GM21360 (cell line): Measurements from ENCODE around the gene PRR18.
A peak's percentile ranks its signal among the peaks of the same experiment; 100 is the strongest.
"Not testable (repeated sequence)": the region's sequence is repeated elsewhere in the genome, so short reads cannot be mapped to it uniquely, and the experiment has no call there.

Source experiments
- ATAC-seq: cut with Tn5 transposase; IDR thresholded peaks from one replicate; pipeline ENCODE4 v1.9.1; 2021; ENCODE audit warnings: mild to moderate bottlenecking, moderate library complexity; ENCODE audit not compliant: unreplicated experiment

The PRR18 gene

GRCh38 chr6:166308033-166308768 lies at the start of gene PRR18:
TSS of gene PRR18 (minus strand) at chr6:166308392. CDS start at chr6:166308142, 250 bp downstream.
- peak; percentile 59 for ATAC-seq

GRCh38 chr6:166355552-166355951 lies 47.4 kb upstream of the PRR18 start:
- no peak for ATAC-seq

- ATAC-seq, result no peak
Measured at GRCh38 chr6:166354965-166355364, 46.8 kb upstream of the PRR18 start.

DNA sequence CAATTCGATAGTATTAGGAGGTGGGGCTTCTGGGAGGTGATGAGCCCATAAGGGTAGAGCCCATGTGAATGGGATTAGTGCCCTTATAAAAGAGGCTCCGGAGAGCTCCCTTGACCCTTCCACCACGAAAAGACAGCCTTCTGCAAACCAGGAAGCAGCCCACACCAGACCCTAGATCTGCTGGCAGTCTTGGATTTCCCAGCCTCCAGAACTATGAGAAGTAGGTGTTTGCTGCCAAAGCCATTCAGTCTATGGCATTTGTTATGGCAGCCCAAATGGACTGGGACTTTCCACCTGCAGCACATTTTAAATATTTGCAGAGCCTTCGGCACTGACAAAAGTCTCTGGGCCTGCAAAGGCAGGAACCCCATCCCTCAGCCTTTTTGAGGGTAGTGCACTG lies 46.0 kb upstream of the PRR18 start:
- no peak for ATAC-seq

GRCh38 chr6:166353507-166353906 lies 45.3 kb upstream of the PRR18 start:
- ATAC-seq, result no peak

DNA sequence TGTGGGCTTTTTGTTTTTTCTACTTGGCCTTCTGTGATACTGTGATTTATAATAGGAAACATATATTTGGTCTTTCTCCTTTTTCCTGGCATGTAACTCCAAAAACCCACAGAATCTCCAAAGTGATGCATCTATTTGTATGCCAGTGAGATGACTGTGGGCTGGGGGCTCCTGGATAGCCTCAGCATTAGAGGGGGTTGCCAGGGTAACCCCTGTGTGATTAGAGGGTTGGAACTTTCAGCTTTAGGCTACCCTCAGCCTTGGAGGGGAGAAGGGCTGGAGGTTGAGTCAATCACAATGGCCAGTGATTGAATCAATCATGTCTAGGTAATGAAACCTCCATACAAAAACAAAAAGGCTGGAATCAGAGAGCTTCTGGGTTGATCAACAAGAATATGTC lies 44.7 kb upstream of the PRR18 start:
- ATAC-seq, result no peak

DNA sequence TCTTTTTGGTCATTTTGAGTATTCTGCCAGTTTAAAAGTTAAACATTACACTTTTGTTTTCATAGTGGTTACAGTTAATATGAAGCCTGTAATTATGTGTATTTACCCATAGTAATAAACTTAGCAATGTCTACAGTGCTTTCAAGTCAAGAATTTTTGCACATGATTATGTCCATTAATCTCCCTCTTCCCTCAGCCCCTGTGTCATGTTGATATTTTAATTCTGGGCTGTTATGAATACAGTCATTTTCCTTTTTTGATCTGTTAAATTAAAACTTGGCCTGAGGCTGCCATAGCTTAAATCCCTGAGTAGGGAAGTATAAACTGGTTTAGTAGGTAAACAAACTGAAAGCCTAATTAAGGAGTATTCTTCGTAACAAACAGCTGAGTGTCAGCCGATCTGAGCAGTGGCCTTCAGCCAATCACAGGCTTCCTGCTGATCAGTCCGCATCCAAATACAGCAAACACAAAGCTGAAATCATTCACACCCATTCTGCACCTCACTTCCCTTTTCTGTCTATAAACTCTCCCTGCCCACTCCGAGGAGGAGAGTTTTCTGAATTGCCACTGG lies 43.6 kb upstream of the PRR18 start:
- peak; percentile 88 for ATAC-seq

DNA sequence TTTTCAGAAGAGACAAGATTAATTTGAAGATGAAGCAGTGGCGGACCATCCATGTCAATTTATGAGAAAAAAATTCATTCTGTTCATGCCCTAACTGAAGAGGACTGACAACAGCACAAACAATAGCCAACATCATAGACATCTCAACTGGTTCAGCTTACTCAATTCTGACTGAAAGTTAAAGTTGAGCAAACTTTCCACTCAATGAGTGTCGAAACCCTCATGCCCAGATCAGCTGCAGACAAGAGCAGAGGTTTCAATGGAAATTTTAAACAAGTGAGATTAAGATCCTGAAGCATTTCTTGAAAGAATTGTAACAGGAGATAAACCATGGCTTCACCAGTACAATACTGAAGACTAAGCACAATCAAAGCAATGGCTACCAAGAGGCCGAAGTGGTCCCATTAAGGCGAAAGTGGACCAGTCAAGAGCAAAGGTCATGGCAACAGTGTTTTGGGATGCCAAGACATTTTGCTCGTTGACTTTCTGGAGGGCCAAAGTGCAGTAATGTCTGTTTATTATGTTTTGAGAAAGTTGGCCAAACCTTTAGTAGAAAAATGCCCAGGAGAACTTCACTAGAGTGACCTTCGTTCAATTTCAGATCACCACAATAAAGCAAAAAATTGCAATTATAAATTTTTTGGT lies 40.2 kb upstream of the PRR18 start:
- no peak for ATAC-seq

DNA sequence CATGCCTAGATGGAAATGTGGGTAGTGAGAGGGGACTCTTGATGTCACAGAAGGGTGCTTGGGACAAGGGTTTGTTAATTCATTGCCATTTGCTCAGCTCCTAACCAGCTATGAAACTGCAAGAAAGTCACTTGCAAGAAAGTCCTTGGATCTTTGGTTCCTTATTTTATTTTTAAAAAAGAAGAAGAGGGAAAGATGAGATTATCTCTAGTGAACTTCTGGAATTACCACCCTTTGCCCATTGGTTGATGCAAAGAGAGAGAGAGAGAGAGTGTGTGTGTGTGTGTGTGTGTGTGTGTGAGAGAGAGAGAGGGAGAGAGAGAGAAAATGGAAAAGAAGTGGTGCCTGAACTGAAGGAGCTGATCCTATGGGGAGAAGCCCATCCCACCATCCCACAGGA lies 38.8 kb upstream of the PRR18 start:
- ATAC-seq, result no peak

DNA sequence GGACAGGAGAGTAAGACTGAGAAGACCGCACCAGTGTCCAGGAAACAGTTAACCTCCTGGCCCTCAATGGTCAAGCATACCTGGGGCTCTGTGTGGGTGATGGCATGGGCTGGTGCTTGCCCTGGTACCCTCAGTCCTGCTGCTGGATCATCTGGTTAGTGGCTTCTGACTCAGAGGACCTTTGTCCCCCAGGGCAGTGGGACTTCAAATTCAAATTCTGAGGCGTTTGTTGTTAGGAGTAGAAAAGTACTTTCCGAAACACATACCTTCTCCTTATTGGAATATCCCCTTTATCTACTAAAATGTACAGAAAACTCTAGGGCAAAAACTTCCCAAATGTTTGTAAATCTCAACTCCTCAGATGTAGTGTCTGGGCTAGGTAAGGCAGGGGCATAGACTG lies 38.3 kb upstream of the PRR18 start:
- ATAC-seq, result no peak

- ATAC-seq, result not testable (repeated sequence)
Measured at GRCh38 chr6:166345672-166346071, 37.5 kb upstream of the PRR18 start.

GRCh38 chr6:166344921-166345320 lies 36.7 kb upstream of the PRR18 start:
- ATAC-seq, result not testable (repeated sequence)

DNA sequence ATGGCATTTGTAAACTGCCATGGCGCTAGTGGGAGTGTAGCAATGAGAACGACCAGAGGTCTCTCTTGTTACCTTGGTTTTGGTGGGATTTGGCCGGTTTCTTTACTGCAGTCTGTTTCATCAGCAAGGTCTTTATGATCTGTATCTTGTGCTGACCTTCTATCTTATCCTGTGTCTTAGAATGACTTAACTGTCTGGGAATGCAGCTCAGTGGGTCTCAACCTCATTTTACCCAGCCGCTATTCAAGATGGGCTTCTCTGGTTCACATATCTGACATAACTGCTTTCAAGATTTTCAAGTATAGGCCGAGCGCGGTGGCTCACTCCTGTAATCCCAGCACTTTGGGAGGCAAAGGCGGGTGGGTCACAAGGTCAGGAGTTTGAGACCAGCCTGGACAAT lies 36.0 kb upstream of the PRR18 start:
- no peak for ATAC-seq

GRCh38 chr6:166343150-166343487 lies 34.9 kb upstream of the PRR18 start:
- ATAC-seq, result peak; percentile 28

GRCh38 chr6:166342349-166343149 lies 34.4 kb upstream of the PRR18 start, which contains the start of gene SFT2D1:
TSS of gene SFT2D1 (minus strand) at chr6:166342545. CDS start at chr6:166342481, 64 bp downstream.
- ATAC-seq, result peak; percentile 88

DNA sequence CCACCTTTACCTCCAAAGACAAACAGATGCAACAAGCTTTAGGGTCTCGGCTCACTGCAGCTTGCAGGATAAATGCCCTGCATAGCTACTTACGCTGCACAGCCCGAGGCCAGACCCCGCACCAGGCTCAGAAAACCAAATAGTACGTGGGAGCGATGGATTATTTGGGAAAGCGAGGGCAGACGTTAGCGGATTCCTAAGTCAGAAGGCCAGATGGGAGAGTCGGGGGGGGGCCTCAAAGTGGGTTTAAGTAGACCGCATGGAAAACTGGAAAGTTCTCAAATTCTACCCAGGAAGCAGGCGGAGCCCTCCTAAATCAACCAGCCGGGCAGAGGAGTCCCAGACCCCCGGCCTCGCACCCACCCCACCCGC lies 33.8 kb upstream of the PRR18 start:
- ATAC-seq, result no peak

- no peak for ATAC-seq
Measured at GRCh38 chr6:166341464-166341863, 33.3 kb upstream of the PRR18 start.

DNA sequence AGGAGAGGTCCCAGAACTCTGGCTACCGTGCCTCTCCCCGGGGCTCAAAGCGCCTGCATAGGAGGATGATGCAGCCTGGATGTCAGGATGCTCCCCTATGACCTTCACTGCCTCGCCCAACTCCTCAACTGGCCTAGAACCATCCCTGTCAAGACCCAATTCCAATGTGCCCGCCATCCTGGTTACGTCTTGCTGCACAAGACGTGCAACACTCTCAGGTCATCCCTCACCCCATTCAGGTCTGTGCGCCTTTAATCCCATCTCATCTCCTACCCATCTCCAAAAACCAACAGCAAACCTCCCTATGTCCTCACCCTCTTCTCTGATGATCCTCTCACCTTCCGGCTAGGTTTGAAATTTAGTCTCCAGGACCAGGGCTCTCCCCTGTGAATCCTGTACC lies 30.7 kb upstream of the PRR18 start:
- no peak for ATAC-seq

DNA sequence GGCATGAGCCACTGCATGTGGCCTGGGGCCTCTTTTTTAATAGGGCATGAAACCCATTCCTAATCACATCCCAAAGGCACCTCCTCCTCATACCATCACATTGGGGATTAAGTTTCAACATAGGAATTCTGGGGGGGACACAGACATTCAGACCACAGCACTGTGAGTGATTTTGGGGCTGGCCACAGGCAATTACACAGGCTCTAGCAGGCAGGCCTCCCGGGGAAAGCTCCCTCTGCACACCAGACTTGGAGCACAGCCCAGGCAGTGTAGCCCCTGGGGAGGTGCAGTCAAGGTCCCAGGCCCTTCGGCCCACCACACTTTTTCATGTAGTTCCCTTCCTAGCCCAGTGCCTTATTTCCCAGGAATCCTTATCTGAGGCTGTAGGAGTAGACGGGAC lies 28.7 kb upstream of the PRR18 start:
- no peak for ATAC-seq

GRCh38 chr6:166335378-166336302 lies 27.4 kb upstream of the PRR18 start:
- ATAC-seq, result peak; percentile 43
